Measurements from ENCODE around the gene ZDHHC12. TPM values are rescaled to one million over a fixed set of nuclear protein-coding genes. Genes with fewer than 3 reads are reported as not detected.

Gene ZDHHC12
- total and polyA plus RNA-seq, 2 donors (not counting 3 experiments of a cell fraction or from before 2014, with no cell fraction given): 28.8 to 62.0 TPM

- Histone ChIP-seq H3K4me1 (ENCODE audit: control insufficient read depth, extremely low read depth, insufficient read depth, low read length) (peaks cover 5% of the 10 kb centered on the region), H3K9me3 (replicated peaks; ENCODE audit: control insufficient read depth, insufficient read depth, low read length) (no peaks in the 10 kb centered on the region), H3K27ac (ENCODE audit: insufficient read depth, low read depth, low read length) (no peak overlapping the region), H3K36me3 (ENCODE audit: control insufficient read depth in 2 of 2, extremely low read depth in 1 of 2, insufficient read depth in 2 of 2, low read length in 2 of 2) (peaks cover 2 to 13% of the 10 kb centered on the region in 2 experiments), H3K79me2 (ENCODE audit: control insufficient read depth, insufficient read depth, low read length) (no peaks in the 10 kb centered on the region), H3K4me2 (ENCODE audit: insufficient read depth, low read length) (no peak overlapping the region), H3K9ac (replicated peaks; ENCODE audit: extremely low read depth, insufficient read depth, low read length) (no peak overlapping the region), H3K4me3 (replicated peaks in 1 of 3; ENCODE audit: insufficient read depth in 1 of 3, low read depth in 1 of 3, low read length in 3 of 3) (no peak overlapping the region), H2AFZ (ENCODE audit: low read depth, low read length) (no peak overlapping the region), H3K9me1 (replicated peaks; ENCODE audit: control insufficient read depth, extremely low read depth, insufficient read depth, low read length) (no peaks in the 10 kb centered on the region), H3K27me3 (ENCODE audit: control insufficient read depth in 2 of 2, insufficient read depth in 2 of 2, low read length in 2 of 2) (no peaks in the 10 kb centered on the region), H4K20me1 (replicated peaks; ENCODE audit: control insufficient read depth, extremely low read depth, insufficient read depth, low read length) (no peaks in the 10 kb centered on the region)
- no peak for FAIRE-seq
- ChIA-PET CTCF (interaction anchor here (1.7 kb wide), 1 partner anchor 21 kb away, joined by 5 read pairs; the partner anchor contains the start of gene PKN3), POLR2A (no interaction called here)
- dilution Hi-C loops (cut with MboI; ENCODE audit: extremely low pct_ligation_motif_present, low sequenced_read_pairs): no loop called here
- no TSS peak for BruUV-seq (replicated peaks)
- intact Hi-C loops (cut with micrococcal nuclease): loop anchor here (5.0 kb wide), 1 partner anchor 95 kb away; the partner anchor contains the start of gene ENDOG
- TF ChIP-seq CTCF (IDR thresholded peaks at IDR 0.05; ENCODE audit: extremely low read depth in 1 of 2, insufficient read depth in 1 of 2, low read depth in 1 of 2, low read length in 2 of 2) (no peak), GATA2 (IDR thresholded peaks at IDR 0.05; ENCODE audit: insufficient read depth, insufficient read length, low read depth, low read length) (no peak), MAX (IDR thresholded peaks at IDR 0.05; ENCODE audit: insufficient read depth, insufficient read length) (no peak), EZH2 (IDR thresholded peaks at IDR 0.05; ENCODE audit: borderline replicate concordance, low read depth, low read length, severe bottlenecking) (no peak), FOS (IDR thresholded peaks at IDR 0.05; ENCODE audit: borderline replicate concordance, insufficient read depth, low read length) (no peak), MYC (IDR thresholded peaks at IDR 0.05; ENCODE audit: low read depth, low read length) (no peak), POLR2A (IDR thresholded peaks at IDR 0.05; ENCODE audit: low read depth, low read length) (no peak), JUN (IDR thresholded peaks at IDR 0.05; ENCODE audit: borderline replicate concordance, insufficient read depth, insufficient read length, low read depth) (no peak), POLR2AphosphoS5 (IDR thresholded peaks at IDR 0.05; ENCODE audit: insufficient read depth, low read depth, low read length) (no peak)
- DNase-seq (ENCODE audit: low read depth, low spot score): no peak
Observed at GRCh38 chr9:128722380-128723351, 1.3 kb downstream of the ZDHHC12 start.
